WTC11 (cell line): ENCODE results near the gene MDFIC2.

Source experiments
- CTCF ChIP-seq: fragments of 200-600 bp; IDR thresholded peaks from 2 replicates; pipeline ENCODE4 v1.8.0; 2022; ENCODE audit warnings: antibody characterized with exemption
- FOXK1 ChIP-seq: sonication (generic); formaldehyde crosslinking; IDR thresholded peaks from 2 replicates; pipeline ENCODE4 v1.8.0; 2022; ENCODE audit warnings: mild to moderate bottlenecking, moderate library complexity, missing genetic modification reagents

- no peak for TF ChIP-seq CTCF
- TF ChIP-seq FOXK1 (CRISPR knock-in tag), result no peak
Measured at GRCh38 chr3:70261283-70261682, 51.2 kb downstream of the MDFIC2 start.
